AML-193 (cell line): ENCODE measurements around the gene EXOG.

Experiments
- DNase-seq, 2 experiments: peaks; one replicate each; lab custom pipeline; 2025; lab: John Stamatoyannopoulos, UW

Gene EXOG

GRCh38 chr3:38473229-38473628 is 22.9 kb upstream of the EXOG start:
- no peak for DNase-seq

- DNase-seq = no peak
These were observed 21.1 kb upstream of the EXOG start for GRCh38 chr3:38474928-38475605.

DNA sequence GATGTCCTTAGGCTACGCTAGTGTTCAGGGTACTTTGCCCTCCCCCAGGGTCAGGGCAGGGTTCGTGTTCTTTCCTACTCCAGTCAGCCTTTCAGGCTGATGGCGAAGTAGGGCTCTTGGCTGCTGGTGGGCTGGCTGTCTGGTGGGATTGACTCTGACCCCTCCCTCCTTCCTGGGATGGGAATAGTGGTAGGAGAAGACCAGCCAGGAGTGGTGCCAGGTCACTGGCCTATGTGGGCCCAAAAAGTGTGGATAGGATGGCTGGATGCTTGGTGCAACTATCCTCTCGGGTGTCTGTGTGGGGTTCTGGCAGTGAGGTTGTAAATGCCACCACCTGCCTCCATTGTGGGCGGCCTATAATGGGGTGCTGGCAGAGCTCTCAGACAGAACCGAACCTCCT is 20.4 kb upstream of the EXOG start:
- DNase-seq = no peak

GRCh38 chr3:38476157-38476756 is 19.9 kb upstream of the EXOG start:
- DNase-seq = no peak

DNA sequence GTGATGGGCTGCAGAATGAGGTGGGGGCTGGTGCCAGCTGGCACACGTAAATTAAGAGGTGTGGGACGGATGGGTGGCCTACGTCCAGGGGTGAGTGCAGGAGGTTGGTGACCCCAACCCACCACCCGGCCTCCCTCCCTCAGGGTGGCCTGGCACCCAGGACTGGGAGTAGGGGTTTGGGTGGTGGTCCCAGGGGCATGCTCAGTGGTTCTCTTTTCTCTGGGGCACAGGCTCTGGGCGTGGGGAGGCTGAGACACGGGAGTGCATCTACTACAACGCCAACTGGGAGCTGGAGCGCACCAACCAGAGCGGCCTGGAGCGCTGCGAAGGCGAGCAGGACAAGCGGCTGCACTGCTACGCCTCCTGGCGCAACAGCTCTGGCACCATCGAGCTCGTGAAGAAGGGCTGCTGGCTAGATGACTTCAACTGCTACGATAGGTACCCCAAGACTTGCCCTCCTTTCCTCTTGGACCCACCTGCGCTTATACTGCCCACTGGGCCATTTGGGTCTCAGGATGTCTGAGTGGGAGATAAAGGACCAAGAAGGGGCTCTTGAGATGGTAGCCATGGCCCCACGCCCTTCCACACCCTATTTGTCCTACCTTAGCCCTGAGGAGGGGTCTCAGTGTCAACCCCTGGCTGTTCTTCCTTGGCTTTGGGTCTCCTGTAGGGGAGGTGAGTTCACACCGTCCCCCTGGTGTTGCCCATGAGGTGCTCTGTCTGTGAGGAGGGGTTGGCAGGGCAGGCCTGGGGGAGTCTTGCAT is 18.9 kb upstream of the EXOG start:
- DNase-seq = no peak

GRCh38 chr3:38477839-38478450 is 18.2 kb upstream of the EXOG start:
- DNase-seq = no peak

- no peak for DNase-seq
These were observed 17.2 kb upstream of the EXOG start for GRCh38 chr3:38478901-38479300.

GRCh38 chr3:38479431-38480092 is 16.6 kb upstream of the EXOG start:
- DNase-seq = peak; percentile 66 to 70

GRCh38 chr3:38480093-38480445 is 16.1 kb upstream of the EXOG start:
- no peak for DNase-seq

DNA sequence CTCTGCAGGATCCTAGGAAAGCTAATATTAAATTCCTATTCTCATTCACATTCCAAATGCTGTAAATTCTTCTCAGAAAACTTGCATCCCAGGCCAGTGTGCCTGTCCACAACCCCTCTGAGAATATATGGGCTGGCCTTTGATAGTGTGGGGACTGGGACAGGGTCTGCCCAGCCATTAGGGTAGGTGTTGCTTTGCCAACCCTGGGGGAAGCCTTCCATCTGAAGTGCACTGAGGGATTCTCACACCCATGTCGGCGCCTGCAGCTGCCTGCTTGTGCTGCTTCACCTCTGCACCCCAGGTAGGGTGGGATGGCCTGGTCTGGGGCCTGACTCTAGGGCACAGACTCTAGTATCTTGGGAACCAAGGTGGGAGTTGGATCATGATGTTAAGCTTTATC is 15.2 kb upstream of the EXOG start:
- DNase-seq = no peak

- DNase-seq = no peak
These were observed 13.2 kb upstream of the EXOG start for GRCh38 chr3:38482951-38483350.

DNA sequence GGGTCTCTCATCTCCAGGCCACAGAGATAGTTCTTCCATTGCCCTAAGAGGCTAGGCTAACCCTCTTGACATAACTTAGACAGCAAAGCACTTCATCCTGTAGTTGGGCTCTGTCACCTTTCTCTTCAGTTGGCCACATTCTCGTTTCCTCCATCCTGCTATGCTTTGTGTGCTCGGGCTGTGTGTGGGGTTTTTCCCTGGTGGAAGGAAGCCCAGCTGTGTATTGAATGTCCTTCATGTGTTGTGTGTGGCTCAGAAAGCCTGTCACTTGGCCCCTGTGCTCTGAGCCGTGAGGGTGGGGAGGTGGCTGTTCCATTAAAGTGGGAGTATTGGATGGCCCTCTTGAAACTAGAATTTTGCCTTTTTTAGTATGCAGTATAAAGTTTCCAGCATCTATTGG is 8.8 kb upstream of the EXOG start:
- no peak for DNase-seq

GRCh38 chr3:38488949-38489348 is 7.2 kb upstream of the EXOG start:
- no peak for DNase-seq

DNA sequence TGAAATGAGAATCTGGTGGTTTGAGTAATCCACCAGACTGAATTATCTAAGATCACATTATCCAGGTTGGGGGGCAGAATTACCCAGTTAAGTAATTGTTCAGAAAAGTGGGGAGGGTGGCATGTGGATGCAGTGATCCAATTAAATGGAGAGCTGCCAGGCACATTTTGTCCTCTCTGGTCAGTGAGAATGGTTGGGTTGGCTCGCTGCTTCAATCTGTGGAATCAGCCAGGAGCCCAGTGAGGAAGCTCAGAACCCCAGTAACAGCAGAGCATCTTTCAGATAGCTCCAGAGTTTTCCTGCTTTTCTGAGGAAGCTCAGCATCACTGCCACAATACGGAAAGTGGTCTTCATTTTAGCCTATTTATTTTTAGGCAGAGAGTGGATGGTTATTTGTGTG is 6.4 kb upstream of the EXOG start:
- DNase-seq = no peak

- no peak for DNase-seq
These were observed 5.7 kb upstream of the EXOG start for GRCh38 chr3:38490281-38491030.

DNA sequence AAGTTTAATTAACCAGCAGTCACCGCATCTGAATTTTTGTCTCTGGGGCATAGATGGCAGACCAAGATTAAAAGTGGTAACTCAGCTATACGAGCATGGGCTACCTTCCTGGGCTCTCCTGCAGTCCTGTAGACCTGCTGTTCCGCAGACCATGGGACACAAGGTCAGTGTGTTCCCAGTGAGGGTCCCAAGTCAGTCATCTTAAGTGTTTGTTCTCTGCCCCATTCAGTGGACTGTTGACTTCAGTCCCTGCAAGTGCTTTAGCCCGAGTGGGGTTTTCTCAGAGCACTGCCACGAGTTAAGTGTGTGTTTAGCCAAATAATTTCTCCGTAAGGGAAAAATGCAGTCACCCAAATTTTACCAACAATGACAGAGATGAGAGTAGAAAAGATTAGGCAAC is 4.9 kb upstream of the EXOG start:
- no peak for DNase-seq

DNA sequence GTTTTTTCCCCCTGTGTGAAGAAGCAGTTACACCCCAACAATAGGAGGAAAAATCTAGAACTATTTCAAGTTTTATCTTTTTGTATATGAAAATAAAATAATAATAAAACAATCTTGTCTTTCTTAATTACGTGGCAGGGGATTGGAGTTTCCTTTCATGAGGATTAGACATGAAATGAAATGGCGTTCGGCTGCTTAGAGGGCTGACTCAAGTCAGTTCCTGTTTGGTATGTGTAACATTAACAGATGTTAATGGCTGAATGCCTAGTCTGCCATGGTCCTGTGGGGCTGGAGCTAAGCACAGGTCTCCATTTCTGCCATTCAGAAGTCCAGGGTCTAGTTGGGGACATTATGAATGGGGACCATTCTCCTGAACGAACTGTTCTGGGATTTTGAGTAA is 3.1 kb upstream of the EXOG start:
- DNase-seq = no peak

GRCh38 chr3:38497031-38497430 is 891 bp downstream of the EXOG start:
- peak in 1 of 2 experiments; percentile 23 for DNase-seq

- DNase-seq = no peak
These were observed 4.7 kb downstream of the EXOG start for GRCh38 chr3:38500688-38501417.

DNA sequence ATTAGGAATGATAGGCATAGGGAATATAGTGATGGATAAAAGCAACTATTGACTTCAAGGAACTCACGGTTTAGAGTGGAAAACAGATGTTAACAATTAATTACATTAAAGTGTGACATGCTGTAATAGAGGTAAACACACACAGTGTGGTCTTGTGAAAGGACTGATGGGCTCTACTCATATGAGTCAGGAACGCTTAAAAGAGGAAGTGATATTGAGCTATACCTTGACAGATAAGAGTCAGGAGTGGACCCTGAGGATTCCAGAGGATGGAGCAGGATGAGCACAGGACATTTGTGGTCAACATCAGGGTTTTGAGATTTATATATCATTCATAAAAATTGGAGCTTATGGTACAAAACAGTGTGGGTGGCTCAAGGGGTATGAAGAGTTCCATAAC is 11.0 kb downstream of the EXOG start:
- DNase-seq = no peak

- DNase-seq = no peak
These were observed 13.6 kb downstream of the EXOG start for GRCh38 chr3:38509732-38510131.
